K562 (cell line): Measurements from ENCODE around the gene GNAZ. TPM values are rescaled to one million over a fixed set of nuclear protein-coding genes. Genes with fewer than 3 reads are reported as not detected.

Source experiments
- CREBBP ChIP-seq: IDR thresholded peaks from one replicate; pipeline ENCODE4 v1.6.1; 2012; ENCODE audit warnings: low read depth, mild to moderate bottlenecking, control low read depth, inconsistent platforms, low read length
- LEF1 ChIP-seq: fragments of 450-650 bp; IDR thresholded peaks from 2 replicates; pipeline ENCODE4 v1.6.1; 2016; ENCODE audit warnings: mild to moderate bottlenecking
- THRB ChIP-seq: fragments of 450-650 bp; formaldehyde crosslinking; conservative IDR thresholded peaks from 2 replicates; pipeline ENCODE4 v1.4.0; 2022; ENCODE audit warnings: mild to moderate bottlenecking, missing genetic modification characterization
- U2AF2 ChIP-seq: fragments of 200-400 bp; formaldehyde crosslinking; optimal IDR thresholded peaks from 2 replicates; pipeline ENCODE3; 2017; ENCODE audit warnings: low read depth, mild to moderate bottlenecking, low read length
- ZNF282 ChIP-seq: sonication (generic); formaldehyde crosslinking; IDR thresholded peaks from 2 replicates; pipeline ENCODE4 v1.8.1; 2023; ENCODE audit warnings: missing genetic modification reagents
- ZNF639 ChIP-seq, 2 experiments: fragments of 200-800 bp in 1 of 2; sonication (Bioruptor generic) in 1 of 2; sonication (generic) in 1 of 2; formaldehyde crosslinking in 1 of 2; IDR thresholded peaks in 1 of 2; conservative IDR thresholded peaks in 1 of 2; 2 replicates each; pipeline versions ENCODE4 v1.5.0 to v1.6.1; 2016 to 2020; ENCODE audit warnings: missing compliant biosample characterization in 1 of 2, missing genetic modification characterization in 1 of 2, missing genetic modification reagents in 1 of 2
- polyA plus RNA-seq, 8 experiments: library from polyadenylated mRNA; depleted of rRNA in 4 of 8; stranded (reverse) in 5 of 8; unstranded in 3 of 8; fragments of >200 nt; fragmentation: Nextera tagmentation in 2 of 8; fragmentation: Illumina TruSeq in 1 of 8; extraction: Ambion mirVana in 2 of 8; extraction: Trizol in 1 of 8; gene quantifications; 2 replicates each; pipeline versions ENCODE4 v1.2.1 to v1.2.3, GENCODE V29; 2011 to 2014; ENCODE audit warnings: inconsistent platforms in 1 of 8, missing spikeins in 1 of 8
- total RNA-seq, 7 experiments: library from RNA; depleted of rRNA in 6 of 7; stranded (reverse); fragments of >200 nt in 6 of 7; fragmentation: Illumina TruSeq in 2 of 7; extraction: Trizol in 2 of 7; gene quantifications; 2 replicates each; pipeline versions ENCODE4 v1.2.1 to v1.2.3, GENCODE V29; 2011 to 2021; ENCODE audit warnings: low replicate concordance in 1 of 7
- TF ChIP-seq, protein P1 (sequence below), 2 experiments: fragments of 450-650 bp in 1 of 2; IDR thresholded peaks; 2 replicates each; pipeline ENCODE4 v1.6.1; 2011 to 2017; ENCODE audit warnings: low read depth in 2 of 2, antibody characterized with exemption in 1 of 2, borderline replicate concordance in 1 of 2, low read length in 1 of 2, mild to moderate bottlenecking in 1 of 2, mixed read lengths in 1 of 2; ENCODE audit not compliant: control insufficient read depth in 1 of 2

The GNAZ gene
- total and polyA plus RNA-seq, 9 of the 15 experiments (the other 6 are each of a cell fraction or from before 2014, with no cell fraction given), result 0.04 to 0.22 (median 0.13) TPM; not detected in 3

GRCh38 chr22:23122216-23122957 is 52.1 kb downstream of the GNAZ start (continued):
- TF ChIP-seq, protein P1, sequence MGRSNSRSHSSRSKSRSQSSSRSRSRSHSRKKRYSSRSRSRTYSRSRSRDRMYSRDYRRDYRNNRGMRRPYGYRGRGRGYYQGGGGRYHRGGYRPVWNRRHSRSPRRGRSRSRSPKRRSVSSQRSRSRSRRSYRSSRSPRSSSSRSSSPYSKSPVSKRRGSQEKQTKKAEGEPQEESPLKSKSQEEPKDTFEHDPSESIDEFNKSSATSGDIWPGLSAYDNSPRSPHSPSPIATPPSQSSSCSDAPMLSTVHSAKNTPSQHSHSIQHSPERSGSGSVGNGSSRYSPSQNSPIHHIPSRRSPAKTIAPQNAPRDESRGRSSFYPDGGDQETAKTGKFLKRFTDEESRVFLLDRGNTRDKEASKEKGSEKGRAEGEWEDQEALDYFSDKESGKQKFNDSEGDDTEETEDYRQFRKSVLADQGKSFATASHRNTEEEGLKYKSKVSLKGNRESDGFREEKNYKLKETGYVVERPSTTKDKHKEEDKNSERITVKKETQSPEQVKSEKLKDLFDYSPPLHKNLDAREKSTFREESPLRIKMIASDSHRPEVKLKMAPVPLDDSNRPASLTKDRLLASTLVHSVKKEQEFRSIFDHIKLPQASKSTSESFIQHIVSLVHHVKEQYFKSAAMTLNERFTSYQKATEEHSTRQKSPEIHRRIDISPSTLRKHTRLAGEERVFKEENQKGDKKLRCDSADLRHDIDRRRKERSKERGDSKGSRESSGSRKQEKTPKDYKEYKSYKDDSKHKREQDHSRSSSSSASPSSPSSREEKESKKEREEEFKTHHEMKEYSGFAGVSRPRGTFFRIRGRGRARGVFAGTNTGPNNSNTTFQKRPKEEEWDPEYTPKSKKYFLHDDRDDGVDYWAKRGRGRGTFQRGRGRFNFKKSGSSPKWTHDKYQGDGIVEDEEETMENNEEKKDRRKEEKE (IDR thresholded peaks at IDR 0.05; ENCODE audit: borderline replicate concordance in 1 of 2, control insufficient read depth in 1 of 2, low read depth in 2 of 2, low read length in 1 of 2), result no peak
- no peak for TF ChIP-seq THRB (CRISPR knock-in tag)
- no peak for TF ChIP-seq ZNF282 (CRISPR knock-in tag)
- TF ChIP-seq U2AF2, result no peak
- no peak for TF ChIP-seq LEF1
- TF ChIP-seq ZNF639 (CRISPR knock-in tag; conservative IDR thresholded peaks at IDR 0.05 in 1 of 2, IDR thresholded peaks at IDR 0.05 in 1 of 2), result no peak
- no peak for TF ChIP-seq CREBBP
